ENCODE measurements around the gene XYLT2.
"Not testable (repeated sequence)": the region's sequence is repeated elsewhere in the genome, so short reads cannot be mapped to it uniquely, and the experiment has no call there.

XYLT2 gene

GRCh38 chr17:50345432-50346312 lies at the start of gene XYLT2:
XYLT2 (plus strand) TSS chr17:50346126; CDS start chr17:50346141, 15 bp downstream.
- peak; percentile 86 for DNase-seq

- DNase-seq = peak; percentile 59
These were observed 48.5 kb upstream of the XYLT2 start for GRCh38 chr17:50297407-50297865.

- DNase-seq = no peak
These were observed 47.9 kb upstream of the XYLT2 start for GRCh38 chr17:50298018-50298417.

GRCh38 chr17:50299776-50300175 lies 46.1 kb upstream of the XYLT2 start:
- DNase-seq = no peak

- DNase-seq = not testable (repeated sequence)
These were observed 45.1 kb upstream of the XYLT2 start for GRCh38 chr17:50300824-50301223.

- DNase-seq = no peak
These were observed 43.9 kb upstream of the XYLT2 start for GRCh38 chr17:50301891-50302584.

- no peak for DNase-seq
These were observed 42.9 kb upstream of the XYLT2 start for GRCh38 chr17:50303051-50303450.

GRCh38 chr17:50303596-50303995 lies 42.3 kb upstream of the XYLT2 start:
- no peak for DNase-seq

- no peak for DNase-seq
These were observed 41.0 kb upstream of the XYLT2 start for GRCh38 chr17:50304781-50305404.

GRCh38 chr17:50307654-50308053 lies 38.3 kb upstream of the XYLT2 start:
- no peak for DNase-seq

- DNase-seq = no peak
These were observed 37.3 kb upstream of the XYLT2 start for GRCh38 chr17:50308666-50309065.

- no peak for DNase-seq
These were observed 35.3 kb upstream of the XYLT2 start for GRCh38 chr17:50310455-50311111.

- no peak for DNase-seq
These were observed 34.8 kb upstream of the XYLT2 start for GRCh38 chr17:50311112-50311460.

- DNase-seq = no peak
These were observed 34.4 kb upstream of the XYLT2 start for GRCh38 chr17:50311483-50311882.

- DNase-seq = no peak
These were observed 33.6 kb upstream of the XYLT2 start for GRCh38 chr17:50312308-50312707.

- DNase-seq = no peak
These were observed 31.4 kb upstream of the XYLT2 start for GRCh38 chr17:50314456-50315011.

GRCh38 chr17:50316016-50316587 lies 29.8 kb upstream of the XYLT2 start:
- no peak for DNase-seq

GRCh38 chr17:50316660-50317059 lies 29.3 kb upstream of the XYLT2 start:
- not testable (repeated sequence) for DNase-seq

- no peak for DNase-seq
These were observed 28.8 kb upstream of the XYLT2 start for GRCh38 chr17:50317121-50317520.

GRCh38 chr17:50318501-50319285 lies 27.2 kb upstream of the XYLT2 start:
- DNase-seq = no peak

- DNase-seq = no peak
These were observed 26.5 kb upstream of the XYLT2 start for GRCh38 chr17:50319306-50320004.
